Activated CD4-positive, alpha-beta T cell treated with anti-CD3 and anti-CD28 coated beads for 24 hours (primary cell): ENCODE measurements around the gene LRP1B.

Experiments
- DNase-seq, 2 donors: peaks; one replicate each; pipeline ENCODE4 v3.0.0-alpha.2; 2020; ENCODE audit warnings: low read depth in 2 of 2

LRP1B gene

DNA sequence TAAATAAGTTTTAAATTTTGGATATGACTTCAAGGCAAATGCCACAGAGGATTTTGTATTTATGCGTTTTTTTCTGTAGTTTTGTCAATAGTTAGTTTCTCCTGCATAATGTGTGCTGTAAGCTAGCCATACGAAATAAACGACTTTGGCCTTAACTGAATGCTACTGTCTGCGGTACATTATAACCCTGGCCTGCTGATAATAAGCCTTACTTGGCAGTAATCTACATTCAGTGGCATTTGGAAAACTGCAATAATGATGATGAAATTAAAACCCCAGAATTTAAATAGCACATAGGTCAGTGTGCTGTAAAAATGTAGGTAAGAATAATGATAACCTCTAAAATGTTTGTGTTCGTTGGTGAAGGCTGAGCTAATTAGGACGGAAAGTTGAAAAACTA, 88.8 kb downstream of the LRP1B start:
- no peak for DNase-seq

DNA sequence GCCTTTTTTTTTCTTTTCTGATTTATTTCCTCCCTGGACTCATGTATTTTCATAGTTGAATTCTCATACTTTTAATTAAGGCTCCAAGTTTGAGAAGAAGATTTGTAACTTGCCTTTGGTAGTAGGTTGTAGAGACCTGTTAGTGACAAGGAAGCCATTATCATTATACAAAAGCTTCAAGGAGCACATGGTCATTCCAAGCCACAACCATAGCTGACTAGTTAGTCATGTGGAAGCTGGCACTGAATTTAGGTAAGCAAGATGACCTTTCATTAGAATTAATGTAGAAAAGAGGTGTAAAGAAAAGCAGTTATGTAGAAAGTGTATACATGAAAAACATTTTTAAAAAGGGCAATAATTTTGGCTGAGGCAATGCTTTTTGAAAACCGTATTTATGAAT, 89.7 kb downstream of the LRP1B start:
- DNase-seq = no peak

DNA sequence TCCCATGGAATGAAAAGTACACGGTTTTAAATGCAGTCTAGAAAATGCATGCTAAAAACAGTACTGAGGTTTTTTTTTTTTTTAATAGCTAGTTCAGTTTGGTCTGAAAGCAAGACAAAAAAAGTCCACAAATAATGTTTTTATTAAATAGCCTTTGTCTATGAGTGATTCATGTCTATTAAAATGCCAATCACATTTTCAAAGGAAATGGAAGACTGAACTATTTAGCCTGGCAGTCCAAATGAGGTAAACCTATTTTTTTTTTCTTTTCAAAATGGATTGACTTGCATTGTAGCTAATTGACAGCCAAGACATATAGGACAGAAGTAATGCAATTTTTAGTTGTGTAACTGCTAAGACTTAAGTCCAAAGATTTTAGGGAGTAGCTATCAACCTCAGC, 90.3 kb downstream of the LRP1B start:
- no peak for DNase-seq

DNA sequence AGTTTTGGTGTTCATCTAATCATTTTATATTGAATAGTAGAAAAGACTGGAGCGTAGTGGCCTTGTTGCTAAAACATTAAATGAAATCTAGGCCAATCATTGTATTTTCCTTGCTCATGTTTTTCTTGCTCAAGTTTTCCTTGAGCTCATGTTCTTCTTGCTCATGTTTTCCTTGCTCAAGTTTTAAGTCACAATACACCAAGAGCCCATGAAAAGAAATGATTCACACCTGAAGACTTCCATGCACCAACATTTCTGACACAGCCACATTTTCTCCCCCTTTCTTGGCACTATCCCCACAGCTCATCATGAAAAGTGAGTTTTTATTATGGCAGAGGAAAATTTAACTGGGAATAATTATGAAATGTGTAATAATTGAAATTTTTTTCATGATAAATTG, 92.0 kb downstream of the LRP1B start:
- DNase-seq = no peak

DNA sequence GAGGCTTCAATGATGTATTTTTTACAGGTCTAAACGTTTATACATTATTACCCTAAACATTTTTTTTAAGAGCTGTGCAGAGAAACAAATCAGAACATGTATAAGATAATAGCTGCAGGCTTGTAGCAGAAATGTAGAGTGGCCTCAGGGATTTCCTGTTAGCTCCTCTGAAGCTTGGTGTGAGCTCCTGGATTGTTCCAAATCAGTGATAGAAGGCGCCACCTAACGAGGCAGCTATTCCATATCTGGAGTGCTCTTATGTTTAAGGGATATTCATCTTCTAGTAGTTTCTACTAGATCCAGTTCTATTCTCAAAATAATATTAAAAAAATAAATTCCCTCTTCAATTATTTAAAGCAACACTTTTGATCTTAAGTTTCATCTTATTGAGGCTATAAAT, 93.1 kb downstream of the LRP1B start:
- no peak for DNase-seq

DNA sequence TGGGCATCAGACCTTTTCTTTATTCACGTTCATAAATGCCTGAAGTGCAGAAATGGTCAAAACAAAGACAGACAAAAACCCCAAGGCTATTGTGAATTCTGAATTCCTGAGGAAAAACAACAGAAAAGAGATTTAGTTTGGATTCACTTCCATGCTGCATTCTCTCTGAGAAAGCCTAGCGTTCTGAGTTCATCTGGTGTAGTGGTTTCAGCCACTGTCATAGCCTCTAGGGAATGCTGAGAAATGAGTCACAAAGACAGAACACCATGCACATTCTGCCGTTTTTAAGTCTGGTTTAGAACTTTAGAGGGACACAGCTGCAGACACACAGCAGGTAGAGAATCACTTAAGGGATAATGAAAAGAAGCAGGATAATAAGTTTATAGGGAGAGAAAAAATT, 93.8 kb downstream of the LRP1B start:
- DNase-seq = no peak

DNA sequence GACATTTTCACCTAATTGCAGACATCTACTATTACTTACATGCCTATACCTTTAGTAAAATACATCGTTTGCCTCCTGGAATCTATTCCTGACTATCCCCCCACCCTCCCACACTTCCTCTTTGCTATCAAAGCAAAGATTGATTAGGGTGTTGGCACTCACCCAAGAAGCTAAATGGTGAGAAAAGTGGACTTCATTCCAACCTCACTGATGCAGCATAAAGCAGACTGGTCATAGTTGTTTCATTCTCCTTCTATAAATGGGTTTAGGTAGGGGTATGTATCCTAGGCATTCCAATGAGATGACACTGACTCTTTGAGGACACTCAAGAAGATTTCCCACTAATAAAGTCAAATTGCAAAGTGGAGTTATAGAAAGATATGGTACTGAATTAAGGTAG, 97.4 kb downstream of the LRP1B start:
- no peak for DNase-seq

DNA sequence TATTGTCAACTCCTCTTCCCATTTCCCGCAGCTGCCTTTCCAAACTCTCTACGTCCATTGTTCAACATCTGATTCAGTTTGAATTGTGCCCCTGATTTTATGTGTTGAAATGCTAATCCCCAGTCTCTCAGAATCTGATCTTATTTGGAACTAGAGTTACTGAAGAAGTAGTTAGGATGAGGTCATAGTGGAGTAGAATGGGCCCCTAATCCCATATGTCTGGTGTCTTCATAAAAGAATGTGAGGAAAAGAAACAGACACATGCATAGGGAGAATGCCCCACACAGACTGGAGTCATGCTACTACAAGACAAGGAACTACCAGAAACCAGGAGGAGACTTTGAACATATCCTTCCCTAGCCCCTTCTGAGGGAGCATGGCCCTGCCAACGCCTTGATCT, 99.2 kb downstream of the LRP1B start:
- no peak for DNase-seq

DNA sequence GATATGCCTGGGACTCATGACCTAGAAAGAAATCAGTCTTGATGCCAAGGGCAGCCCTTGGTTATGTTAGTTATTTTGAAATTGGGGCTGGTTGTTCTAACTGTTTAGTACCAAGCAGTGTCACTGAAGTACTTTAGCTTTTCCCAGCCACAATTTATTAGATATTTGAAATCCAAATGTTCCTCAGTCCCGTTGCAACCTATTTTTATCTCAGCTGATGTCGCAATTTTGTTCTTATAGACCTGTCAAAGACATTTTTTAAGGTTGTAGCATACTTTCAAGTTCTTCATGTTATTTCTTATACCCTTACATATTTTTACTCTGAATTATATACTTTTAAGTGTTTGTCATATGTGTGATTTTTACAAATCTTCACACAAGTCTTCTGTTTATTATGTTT, 100.1 kb downstream of the LRP1B start:
- no peak for DNase-seq

DNA sequence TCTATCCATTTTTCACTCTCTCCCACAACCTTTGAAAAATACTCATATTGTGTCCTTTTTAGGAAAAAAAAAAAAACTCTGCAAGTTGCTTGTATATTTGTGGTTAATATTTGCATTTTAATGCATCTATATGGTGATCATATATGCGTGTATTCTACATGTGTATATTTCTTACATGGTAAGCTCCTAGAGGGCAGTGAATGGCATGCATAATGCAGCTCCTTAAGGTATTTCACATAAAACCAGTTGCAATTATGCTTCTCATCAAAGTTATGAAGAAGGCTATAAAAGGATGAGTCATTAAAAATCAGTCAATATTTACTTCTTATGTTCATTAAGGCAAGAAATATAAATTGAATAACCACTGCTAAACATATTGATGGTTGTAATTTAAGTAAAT, 100.8 kb downstream of the LRP1B start:
- DNase-seq = no peak

DNA sequence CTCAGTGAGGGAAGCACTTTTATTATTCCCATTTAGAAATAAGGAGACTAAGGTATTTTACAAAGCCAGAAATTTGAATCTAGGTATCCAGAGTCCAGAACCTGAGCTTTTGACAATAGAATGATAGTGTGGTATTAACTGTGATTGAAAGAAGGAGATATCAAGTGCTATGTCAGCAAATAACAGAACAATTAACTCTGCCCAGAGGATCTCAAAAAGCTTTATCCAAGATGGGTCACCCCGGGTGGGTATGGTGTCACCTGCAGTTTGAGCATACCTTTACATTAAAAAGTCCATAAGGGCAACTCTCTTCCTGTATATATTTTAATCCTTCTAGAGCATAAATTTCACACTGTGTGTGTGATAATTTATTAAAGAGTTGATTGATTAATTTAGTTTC, 105.4 kb downstream of the LRP1B start:
- DNase-seq = no peak

DNA sequence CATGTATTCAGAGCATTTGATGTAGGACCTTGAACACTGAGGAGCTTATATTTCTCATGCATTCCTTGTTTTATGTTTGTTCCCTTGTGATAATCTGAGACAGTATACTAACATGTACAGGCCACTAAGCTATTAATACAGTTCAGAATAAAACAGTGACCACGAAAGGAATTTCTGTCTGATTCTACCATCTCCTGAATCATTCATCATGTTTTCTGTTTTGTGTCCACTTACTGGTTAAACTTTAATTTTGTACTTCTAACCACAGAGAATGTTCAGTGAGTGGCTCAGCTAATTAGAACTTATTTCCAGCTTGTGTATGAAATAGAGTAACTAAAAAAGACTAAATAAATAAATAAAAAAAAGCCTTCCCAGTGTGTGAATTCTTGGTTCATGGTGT, 110.4 kb downstream of the LRP1B start:
- DNase-seq = no peak

DNA sequence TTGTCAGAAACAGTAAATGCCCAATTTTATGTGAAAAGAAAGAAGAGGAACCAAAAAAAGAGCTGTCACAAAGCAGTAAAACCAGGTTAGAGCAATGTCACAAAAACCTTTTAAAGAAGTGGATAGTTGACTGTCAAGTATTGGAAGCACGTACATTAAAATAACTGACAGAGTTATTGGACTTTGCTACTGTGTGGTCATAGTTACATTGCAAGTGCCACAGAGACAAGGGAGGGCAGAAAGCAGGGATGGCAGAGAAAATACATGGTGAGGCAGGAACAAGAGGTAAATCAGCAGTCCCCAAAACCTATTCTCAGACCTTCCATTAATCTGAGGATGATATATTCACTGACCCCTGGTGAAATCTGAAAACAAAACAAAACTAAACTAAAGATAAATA, 116.3 kb downstream of the LRP1B start:
- no peak for DNase-seq

DNA sequence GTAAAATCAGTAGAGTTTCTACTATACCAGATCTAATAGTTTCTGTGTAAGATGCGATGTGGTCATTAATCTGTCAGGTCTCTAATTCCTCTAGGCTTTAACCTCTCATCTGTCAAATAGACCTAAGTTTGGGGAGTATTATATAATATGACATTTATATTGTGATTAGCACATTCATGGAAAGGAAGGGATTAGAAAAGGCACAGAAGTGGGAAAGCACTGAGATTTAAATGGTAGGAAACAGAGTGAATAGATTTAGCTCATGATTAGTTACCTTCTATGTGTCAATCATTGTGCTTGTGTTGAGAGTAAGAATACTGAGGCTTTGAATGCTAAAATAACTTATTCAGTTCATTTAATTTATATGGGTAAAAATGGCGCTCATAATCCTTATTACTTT, 118.0 kb downstream of the LRP1B start:
- DNase-seq = no peak

DNA sequence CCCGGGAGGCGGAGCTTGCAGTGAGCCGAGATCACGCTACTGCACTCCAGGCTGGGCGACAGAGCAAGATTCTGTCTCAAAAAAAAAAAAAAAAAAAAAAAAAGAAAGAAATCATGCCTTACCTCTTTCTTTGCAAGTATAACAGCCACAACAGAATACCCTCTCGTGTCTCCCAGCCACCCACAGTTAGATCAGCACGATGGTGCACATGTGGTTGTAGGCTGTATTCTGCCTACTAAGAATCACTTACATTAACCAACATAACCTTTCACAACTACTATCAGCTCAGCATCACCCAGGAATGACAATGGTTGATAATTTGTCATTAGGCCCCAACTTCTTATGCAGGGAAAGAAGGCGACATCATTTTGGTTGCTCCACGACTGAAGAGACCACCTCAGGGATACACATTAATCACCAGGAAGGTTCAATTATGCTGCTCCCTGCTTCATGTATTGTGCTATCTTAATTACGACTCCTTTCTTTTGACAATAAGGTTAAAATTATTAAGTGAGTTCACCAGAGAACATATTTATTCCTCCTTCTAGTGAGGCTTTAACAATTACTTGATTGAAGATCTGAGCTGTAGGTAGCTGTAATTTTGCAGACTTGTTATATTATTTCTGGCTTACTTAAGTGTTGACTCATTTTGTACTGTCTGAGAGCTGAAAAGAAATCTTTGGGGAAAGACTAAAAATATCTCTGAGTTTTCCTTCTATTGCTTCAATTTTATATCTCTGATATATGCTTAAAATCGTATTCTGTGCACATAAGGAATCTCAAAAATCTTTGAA, 120.1 kb downstream of the LRP1B start:
- DNase-seq = no peak

DNA sequence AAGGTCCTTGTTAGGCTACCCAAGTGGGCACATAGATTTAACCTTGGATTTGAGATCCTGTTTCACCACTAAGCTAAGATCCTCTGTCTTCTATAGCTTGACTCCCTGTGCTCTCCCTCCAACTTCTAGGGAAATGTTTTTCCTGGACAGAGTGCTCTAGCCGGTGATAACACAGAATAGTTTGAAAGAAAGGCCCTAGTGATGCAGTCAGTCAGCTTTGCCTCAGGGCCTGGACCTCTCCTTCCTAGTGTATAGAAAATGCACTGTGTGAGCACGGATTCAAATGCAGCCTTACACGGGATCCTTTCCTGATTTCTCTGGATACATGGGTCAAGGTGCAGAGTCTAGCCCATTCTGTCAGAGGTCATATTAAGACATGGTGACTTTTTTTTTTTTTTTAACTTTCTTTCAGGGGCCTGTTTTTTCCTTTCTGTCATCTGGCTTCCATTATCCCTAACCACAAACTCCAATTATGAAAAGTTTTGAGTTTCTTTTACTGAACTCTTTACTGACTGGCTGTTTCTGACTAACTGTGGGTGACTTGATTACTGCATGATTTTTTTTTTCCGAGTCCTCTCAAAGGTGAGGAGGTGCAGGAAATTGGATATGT, 122.6 kb downstream of the LRP1B start:
- DNase-seq = no peak

DNA sequence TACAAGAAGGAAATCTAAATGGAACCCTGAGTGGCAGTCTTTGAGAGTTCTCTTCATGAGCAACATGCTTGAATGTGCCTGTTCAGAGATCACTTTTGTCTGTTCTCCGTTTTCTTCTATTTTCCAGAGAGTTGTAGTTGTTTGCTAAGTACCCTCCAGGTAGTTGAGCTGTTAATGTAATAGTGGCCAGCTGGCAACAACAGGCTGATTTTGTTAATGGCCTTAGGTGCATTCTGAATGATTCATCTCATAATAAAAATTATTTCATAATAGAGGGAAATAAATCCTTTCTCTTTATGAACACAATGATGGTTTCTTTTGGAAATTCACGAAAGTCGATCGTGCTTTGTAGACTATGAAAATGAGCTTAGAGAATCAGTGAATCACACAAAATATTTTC, 136.8 kb downstream of the LRP1B start:
- DNase-seq = no peak

DNA sequence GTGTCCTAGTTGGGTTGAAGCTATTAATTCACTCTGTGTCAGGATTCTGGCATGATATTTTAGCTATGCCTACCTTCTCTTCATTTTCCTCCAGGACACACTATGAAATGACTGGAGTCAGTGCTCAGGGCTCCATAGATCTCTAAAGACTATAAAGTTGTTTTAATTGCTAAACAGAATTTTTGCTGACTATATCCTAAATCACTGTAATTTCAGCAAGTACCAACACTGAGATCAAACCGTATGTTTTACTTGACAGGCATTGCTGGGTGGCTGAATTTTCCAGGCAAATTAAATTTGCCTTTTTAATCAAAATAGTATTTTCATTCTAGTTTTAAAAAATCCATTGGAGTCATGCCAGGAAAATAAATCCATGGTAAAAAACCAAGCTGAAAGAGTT, 138.1 kb downstream of the LRP1B start:
- DNase-seq = no peak

DNA sequence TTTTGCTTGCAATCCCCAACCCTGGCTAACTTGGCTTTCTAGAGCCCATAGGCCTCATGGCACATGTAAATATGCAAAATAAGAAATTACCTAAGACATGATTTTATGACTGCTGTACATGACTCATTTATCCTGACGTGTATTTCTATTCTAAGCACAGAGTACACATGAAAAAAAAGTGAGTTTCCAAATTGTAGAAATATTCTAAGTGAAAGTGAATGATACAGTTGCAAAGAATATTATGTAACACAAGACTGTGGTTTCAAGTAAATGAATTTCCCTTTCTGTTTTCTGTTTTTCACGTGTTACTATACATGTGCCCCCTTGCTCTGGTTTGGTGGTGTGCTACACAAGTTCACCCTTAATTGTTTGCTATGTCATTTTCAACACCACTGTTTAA, 162.4 kb downstream of the LRP1B start:
- DNase-seq = no peak

DNA sequence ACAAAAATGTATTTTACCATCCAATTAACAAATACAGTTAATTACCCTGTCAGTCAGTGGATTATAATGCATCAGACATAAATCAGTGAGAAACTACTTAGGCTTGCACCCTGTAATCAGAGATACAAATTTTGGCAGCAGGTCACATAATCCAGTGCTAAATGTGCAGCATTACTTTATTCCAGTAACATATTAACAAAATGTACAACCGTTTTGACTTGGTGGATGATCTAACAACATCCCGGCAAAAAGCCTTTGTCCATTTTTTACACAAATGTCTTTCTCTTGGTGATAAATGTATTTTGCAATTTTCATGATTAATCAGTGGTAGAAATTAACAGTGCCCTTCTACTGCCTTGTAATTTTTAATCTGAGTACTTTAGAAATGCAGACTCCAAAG, 162.8 kb downstream of the LRP1B start:
- no peak for DNase-seq

DNA sequence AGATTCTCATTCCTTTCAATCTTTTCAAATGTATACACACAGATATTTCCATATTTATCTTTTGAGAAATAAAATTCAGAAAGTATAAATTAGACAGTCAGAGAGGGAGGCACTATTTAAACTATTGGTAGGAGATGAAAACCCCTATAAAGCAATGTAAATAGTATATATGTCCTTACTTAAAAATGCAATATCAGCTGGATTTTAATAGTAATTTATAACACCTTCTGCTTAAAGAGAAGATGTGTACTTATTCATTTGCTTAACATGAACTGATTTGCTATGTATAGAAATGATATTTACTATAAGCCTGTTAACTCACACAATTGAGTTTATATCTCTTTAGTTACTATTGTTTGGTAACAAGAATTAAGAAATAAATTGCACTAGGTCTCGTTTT, 163.3 kb downstream of the LRP1B start:
- no peak for DNase-seq

DNA sequence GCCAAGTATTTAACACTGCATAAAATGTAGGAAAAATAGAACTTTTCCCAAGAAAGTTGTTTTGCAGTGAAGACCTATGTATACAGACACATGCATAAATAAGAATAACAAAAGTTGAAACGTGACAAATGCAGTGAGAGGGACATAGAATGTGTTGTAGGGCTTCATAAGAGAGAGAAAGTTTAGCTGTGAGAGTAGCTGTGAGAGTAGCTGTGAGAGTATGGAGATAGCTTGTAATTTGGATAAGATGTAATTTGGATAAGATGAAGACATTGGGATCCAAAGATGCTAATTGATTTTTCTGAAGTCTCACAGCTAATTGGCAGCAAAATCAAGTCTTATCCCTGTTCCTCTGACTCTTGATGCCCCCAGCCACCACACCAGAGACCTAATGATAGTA, 170.9 kb downstream of the LRP1B start:
- no peak for DNase-seq

DNA sequence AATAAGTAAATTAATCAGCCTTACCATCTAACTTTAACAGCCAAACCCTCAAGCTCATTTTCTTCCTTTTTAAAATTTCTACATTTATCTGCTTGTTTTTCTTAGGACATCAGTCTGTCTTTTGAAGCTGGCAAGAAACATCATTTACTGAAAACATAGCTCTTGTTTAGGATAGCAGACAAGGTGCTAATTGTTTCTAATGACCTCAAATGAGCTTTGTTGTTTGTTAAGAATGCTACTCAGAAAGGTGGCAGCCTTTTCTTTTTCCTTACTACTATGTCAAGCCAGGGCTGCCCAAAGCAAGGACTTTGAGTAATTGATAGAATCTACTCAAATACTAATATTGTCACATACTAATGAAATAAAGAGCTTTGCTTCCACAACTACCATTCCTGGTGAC, 171.8 kb downstream of the LRP1B start:
- DNase-seq = no peak
